DOHH2 (cell line): ENCODE measurements around the gene IFT20.

Source experiments
- CTCF ChIP-seq: fragments of 200-600 bp; sonication (generic); IDR thresholded peaks from one replicate; pipeline ENCODE4 v1.5.1; 2014; ENCODE audit warnings: antibody characterized with exemption, mild to moderate bottlenecking, low read depth, low read length; ENCODE audit not compliant: poor library complexity, severe bottlenecking
- EZH2phosphoT487 ChIP-seq: fragments of 200-600 bp; sonication (generic); IDR thresholded peaks from 2 replicates; pipeline ENCODE4 v1.6.1; 2017; ENCODE audit warnings: borderline replicate concordance, mild to moderate bottlenecking, antibody characterized with exemption, low read length, moderate library complexity, mixed read lengths

- TF ChIP-seq CTCF (no peak), EZH2phosphoT487 (no peak)
These were observed 10.3 kb upstream of the IFT20 start for GRCh38 chr17:28345419-28346198.
